A673 (cell line): ENCODE results near the gene COL20A1.

Source experiments
- EZH2 ChIP-seq: fragments of 200-600 bp; sonication (generic); IDR thresholded peaks from 2 replicates; pipeline ENCODE4 v1.6.1; 2017; ENCODE audit warnings: borderline replicate concordance, low read depth, mild to moderate bottlenecking, mixed read lengths, antibody characterized with exemption, low read length; ENCODE audit not compliant: poor library complexity, severe bottlenecking
- TF ChIP-seq, protein P1 (sequence below): fragments of 300-800, 200-600 bp; sonication (generic); conservative IDR thresholded peaks from 2 replicates; pipeline ENCODE4 v1.5.1; 2017; ENCODE audit warnings: low read depth, mild to moderate bottlenecking, antibody characterized with exemption, low read length, moderate library complexity, mixed read lengths

DNA sequence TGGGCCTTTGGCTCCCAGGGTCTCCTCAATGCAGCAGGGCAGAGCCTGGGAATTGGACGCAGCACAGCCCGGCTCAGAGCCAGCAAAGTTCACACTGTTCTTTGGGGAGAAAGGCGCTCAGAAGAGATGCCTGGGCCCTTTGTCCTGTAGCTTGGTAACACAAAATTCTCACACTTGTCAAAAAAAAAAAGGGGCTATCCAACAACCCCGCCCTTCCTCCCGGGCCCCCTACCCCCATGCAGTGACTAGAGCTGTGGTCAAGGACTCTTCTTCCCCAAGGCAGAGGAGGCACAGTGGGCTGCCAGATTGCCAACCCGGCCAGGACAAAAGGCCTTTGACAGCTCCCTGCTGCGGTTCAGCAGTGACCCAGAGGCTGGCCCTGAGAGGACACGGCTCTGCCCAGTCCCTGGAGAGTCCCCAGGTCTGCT lies 40.7 kb upstream of the COL20A1 start:
- no peak for TF ChIP-seq EZH2
- TF ChIP-seq, protein P1, sequence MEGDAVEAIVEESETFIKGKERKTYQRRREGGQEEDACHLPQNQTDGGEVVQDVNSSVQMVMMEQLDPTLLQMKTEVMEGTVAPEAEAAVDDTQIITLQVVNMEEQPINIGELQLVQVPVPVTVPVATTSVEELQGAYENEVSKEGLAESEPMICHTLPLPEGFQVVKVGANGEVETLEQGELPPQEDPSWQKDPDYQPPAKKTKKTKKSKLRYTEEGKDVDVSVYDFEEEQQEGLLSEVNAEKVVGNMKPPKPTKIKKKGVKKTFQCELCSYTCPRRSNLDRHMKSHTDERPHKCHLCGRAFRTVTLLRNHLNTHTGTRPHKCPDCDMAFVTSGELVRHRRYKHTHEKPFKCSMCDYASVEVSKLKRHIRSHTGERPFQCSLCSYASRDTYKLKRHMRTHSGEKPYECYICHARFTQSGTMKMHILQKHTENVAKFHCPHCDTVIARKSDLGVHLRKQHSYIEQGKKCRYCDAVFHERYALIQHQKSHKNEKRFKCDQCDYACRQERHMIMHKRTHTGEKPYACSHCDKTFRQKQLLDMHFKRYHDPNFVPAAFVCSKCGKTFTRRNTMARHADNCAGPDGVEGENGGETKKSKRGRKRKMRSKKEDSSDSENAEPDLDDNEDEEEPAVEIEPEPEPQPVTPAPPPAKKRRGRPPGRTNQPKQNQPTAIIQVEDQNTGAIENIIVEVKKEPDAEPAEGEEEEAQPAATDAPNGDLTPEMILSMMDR: no peak
